Measurements from ENCODE around the gene POLR2F. TPM values are rescaled to one million over a fixed set of nuclear protein-coding genes. Genes with fewer than 3 reads are reported as not detected.

The POLR2F gene
- total RNA-seq, 6 donors from 2014 or later: 48.9 to 152 (median 71.7) TPM

- ATAC-seq (ENCODE audit: low FRiP score in 2 of 2) (no peak), DNase-seq (no peak)
- 93 to 100% methylated on average over 2 to 4 of the region's 4 CpGs for WGBS, 2 donors
- peaks cover 14 to 84% (median 65%) of the 10 kb centered on the region in 4 donors for H3K36me3 ChIP-seq
- no peaks in the 10 kb centered on the region for H3K27me3 ChIP-seq
- no peak overlapping the region for H3K4me3 ChIP-seq
- no peaks in the 10 kb centered on the region for H3K9me3 ChIP-seq
- peaks cover 0 to 5% (median 0%) of the 10 kb centered on the region in 4 donors for H3K4me1 ChIP-seq
- no peak overlapping the region for H3K27ac ChIP-seq
- TF ChIP-seq, protein P1, sequence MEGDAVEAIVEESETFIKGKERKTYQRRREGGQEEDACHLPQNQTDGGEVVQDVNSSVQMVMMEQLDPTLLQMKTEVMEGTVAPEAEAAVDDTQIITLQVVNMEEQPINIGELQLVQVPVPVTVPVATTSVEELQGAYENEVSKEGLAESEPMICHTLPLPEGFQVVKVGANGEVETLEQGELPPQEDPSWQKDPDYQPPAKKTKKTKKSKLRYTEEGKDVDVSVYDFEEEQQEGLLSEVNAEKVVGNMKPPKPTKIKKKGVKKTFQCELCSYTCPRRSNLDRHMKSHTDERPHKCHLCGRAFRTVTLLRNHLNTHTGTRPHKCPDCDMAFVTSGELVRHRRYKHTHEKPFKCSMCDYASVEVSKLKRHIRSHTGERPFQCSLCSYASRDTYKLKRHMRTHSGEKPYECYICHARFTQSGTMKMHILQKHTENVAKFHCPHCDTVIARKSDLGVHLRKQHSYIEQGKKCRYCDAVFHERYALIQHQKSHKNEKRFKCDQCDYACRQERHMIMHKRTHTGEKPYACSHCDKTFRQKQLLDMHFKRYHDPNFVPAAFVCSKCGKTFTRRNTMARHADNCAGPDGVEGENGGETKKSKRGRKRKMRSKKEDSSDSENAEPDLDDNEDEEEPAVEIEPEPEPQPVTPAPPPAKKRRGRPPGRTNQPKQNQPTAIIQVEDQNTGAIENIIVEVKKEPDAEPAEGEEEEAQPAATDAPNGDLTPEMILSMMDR (IDR thresholded peaks at IDR 0.05): no peak
- TF ChIP-seq POLR2A (IDR thresholded peaks at IDR 0.05) (no peak), POLR2AphosphoS5 (IDR thresholded peaks at IDR 0.05) (no peak), EP300 (IDR thresholded peaks at IDR 0.05) (no peak)
These were observed 7.6 kb downstream of the POLR2F start for GRCh38 chr22:37961062-37961461.

- TF ChIP-seq POLR2A (IDR thresholded peaks at IDR 0.05) (no peak), POLR2AphosphoS5 (IDR thresholded peaks at IDR 0.05) (no peak), EP300 (IDR thresholded peaks at IDR 0.05) (no peak)
- TF ChIP-seq, protein P1 (IDR thresholded peaks at IDR 0.05): no peak
- no peak for DNase-seq
- 80 to 81% methylated on average over 9 of the region's 9 CpGs for whole genome bisulfite sequencing, 2 donors
- H3K4me3 ChIP-seq: no peak overlapping the region
- H3K9me3 ChIP-seq: no peaks in the 10 kb centered on the region
- ATAC-seq (ENCODE audit: low FRiP score in 2 of 2): no peak
- H3K27me3 ChIP-seq: no peaks in the 10 kb centered on the region
- H3K36me3 ChIP-seq: peaks cover 6 to 76% (median 52%) of the 10 kb centered on the region in 4 donors
- H3K27ac ChIP-seq: no peak overlapping the region
- peaks cover 0 to 5% (median 0%) of the 10 kb centered on the region in 4 donors for H3K4me1 ChIP-seq
These were observed 12.6 kb downstream of the POLR2F start for GRCh38 chr22:37965940-37966664.

DNA sequence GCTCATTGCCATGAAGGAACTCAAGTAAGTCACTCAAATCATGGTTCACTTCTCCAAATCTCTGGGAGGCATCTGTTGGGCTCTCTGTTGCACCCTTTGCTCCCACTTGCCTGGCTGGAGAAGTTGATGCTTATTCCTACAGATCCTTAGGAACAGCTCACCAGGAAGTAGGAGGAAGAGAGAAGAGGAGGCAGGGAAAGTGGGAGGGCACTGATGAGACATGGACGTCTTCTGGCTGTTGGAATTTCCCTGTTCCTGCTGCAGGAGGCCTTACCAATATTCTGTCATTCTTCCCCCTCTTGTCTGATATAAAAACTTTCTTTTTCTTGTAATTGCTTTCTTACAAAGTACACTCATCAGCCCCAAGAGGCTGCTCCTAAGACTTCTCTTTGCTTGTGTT, 13.6 kb downstream of the POLR2F start:
- TF ChIP-seq, protein P1 (IDR thresholded peaks at IDR 0.05): no peak
- TF ChIP-seq POLR2A (IDR thresholded peaks at IDR 0.05): no peak
- no peak for TF ChIP-seq POLR2AphosphoS5 (IDR thresholded peaks at IDR 0.05)
- TF ChIP-seq EP300 (IDR thresholded peaks at IDR 0.05): no peak
- DNase-seq (no peak), ATAC-seq (ENCODE audit: low FRiP score in 2 of 2) (no peak)
- peaks cover 0 to 5% (median 0%) of the 10 kb centered on the region in 4 donors for H3K4me1 ChIP-seq
- H3K27ac ChIP-seq: no peak overlapping the region
- H3K4me3 ChIP-seq: no peak overlapping the region
- WGBS, 2 donors: 59 to 73% methylated on average over 1 of the region's 1 CpG
- no peaks in the 10 kb centered on the region for H3K27me3 ChIP-seq
- H3K9me3 ChIP-seq: no peaks in the 10 kb centered on the region
- H3K36me3 ChIP-seq: peaks cover 6 to 67% (median 42%) of the 10 kb centered on the region in 4 donors

- no peak for ATAC-seq (ENCODE audit: low FRiP score in 2 of 2)
- Histone ChIP-seq H3K27me3 (no peaks in the 10 kb centered on the region), H3K4me1 (peaks cover 0 to 5% (median 0%) of the 10 kb centered on the region in 4 donors), H3K4me3 (no peak overlapping the region), H3K36me3 (peaks cover 6 to 64% (median 39%) of the 10 kb centered on the region in 4 donors), H3K9me3 (no peaks in the 10 kb centered on the region), H3K27ac (no peak overlapping the region)
- WGBS, 2 donors: 93 to 94% methylated on average over 13 to 14 of the region's 14 CpGs
- TF ChIP-seq EP300 (IDR thresholded peaks at IDR 0.05) (no peak), POLR2A (IDR thresholded peaks at IDR 0.05) (no peak), POLR2AphosphoS5 (IDR thresholded peaks at IDR 0.05) (no peak)
- TF ChIP-seq, protein P1 (IDR thresholded peaks at IDR 0.05): no peak
- DNase-seq: no peak
These were observed 14.3 kb downstream of the POLR2F start for GRCh38 chr22:37967637-37968451.
